Stimulated activated naive CD4-positive, alpha-beta T cell treated with Interleukin-2 at 50 U/mL for 16 hours (primary cell): ENCODE measurements around the gene KLC3.
"Not testable (repeated sequence)": the region's sequence is repeated elsewhere in the genome, so short reads cannot be mapped to it uniquely, and the experiment has no call there.

ENCODE experiments used
- DNase-seq: peaks from one replicate; lab custom pipeline; 2025; lab: John Stamatoyannopoulos, UW

KLC3 gene

GRCh38 chr19:45320997-45321775, 19.4 kb upstream of the KLC3 start:
- DNase-seq = no peak

- no peak for DNase-seq
Observed at GRCh38 chr19:45321848-45322247, 18.7 kb upstream of the KLC3 start.

- no peak for DNase-seq
Observed at GRCh38 chr19:45322311-45322710, 18.2 kb upstream of the KLC3 start.

GRCh38 chr19:45322744-45323281, 17.7 kb upstream of the KLC3 start, which contains the start of gene CKM:
CKM (minus strand) TSS chr19:45322875; CDS start chr19:45319713, 3,162 bp downstream.
- DNase-seq = no peak

GRCh38 chr19:45323671-45324081, 16.9 kb upstream of the KLC3 start:
- DNase-seq = no peak

- no peak for DNase-seq
Observed at GRCh38 chr19:45324349-45324907, 16.1 kb upstream of the KLC3 start.

- DNase-seq = no peak
Observed at GRCh38 chr19:45327404-45328143, 13.0 kb upstream of the KLC3 start.

GRCh38 chr19:45331411-45331810, 9.1 kb upstream of the KLC3 start:
- no peak for DNase-seq

GRCh38 chr19:45333609-45334303, 6.8 kb upstream of the KLC3 start:
- DNase-seq = no peak

- DNase-seq = not testable (repeated sequence)
Observed at GRCh38 chr19:45334881-45335280, 5.7 kb upstream of the KLC3 start.

- DNase-seq = no peak
Observed at GRCh38 chr19:45336696-45337251, 3.8 kb upstream of the KLC3 start.

- DNase-seq = no peak
Observed at GRCh38 chr19:45339629-45340028, 921 bp upstream of the KLC3 start.

GRCh38 chr19:45340899-45341453, 426 bp downstream of the KLC3 start:
- no peak for DNase-seq

GRCh38 chr19:45342911-45343310, 2.4 kb downstream of the KLC3 start:
- no peak for DNase-seq

GRCh38 chr19:45344621-45345505, 4.3 kb downstream of the KLC3 start:
- DNase-seq = no peak

GRCh38 chr19:45345506-45345860, 4.9 kb downstream of the KLC3 start:
- no peak for DNase-seq

- DNase-seq = no peak
Observed at GRCh38 chr19:45346449-45346848, 5.9 kb downstream of the KLC3 start.

- no peak for DNase-seq
Observed at GRCh38 chr19:45347570-45348366, 7.2 kb downstream of the KLC3 start.

GRCh38 chr19:45348367-45349125, 8.0 kb downstream of the KLC3 start:
- DNase-seq = no peak
